ENCODE data around the gene RYR3.

RYR3 gene

DNA sequence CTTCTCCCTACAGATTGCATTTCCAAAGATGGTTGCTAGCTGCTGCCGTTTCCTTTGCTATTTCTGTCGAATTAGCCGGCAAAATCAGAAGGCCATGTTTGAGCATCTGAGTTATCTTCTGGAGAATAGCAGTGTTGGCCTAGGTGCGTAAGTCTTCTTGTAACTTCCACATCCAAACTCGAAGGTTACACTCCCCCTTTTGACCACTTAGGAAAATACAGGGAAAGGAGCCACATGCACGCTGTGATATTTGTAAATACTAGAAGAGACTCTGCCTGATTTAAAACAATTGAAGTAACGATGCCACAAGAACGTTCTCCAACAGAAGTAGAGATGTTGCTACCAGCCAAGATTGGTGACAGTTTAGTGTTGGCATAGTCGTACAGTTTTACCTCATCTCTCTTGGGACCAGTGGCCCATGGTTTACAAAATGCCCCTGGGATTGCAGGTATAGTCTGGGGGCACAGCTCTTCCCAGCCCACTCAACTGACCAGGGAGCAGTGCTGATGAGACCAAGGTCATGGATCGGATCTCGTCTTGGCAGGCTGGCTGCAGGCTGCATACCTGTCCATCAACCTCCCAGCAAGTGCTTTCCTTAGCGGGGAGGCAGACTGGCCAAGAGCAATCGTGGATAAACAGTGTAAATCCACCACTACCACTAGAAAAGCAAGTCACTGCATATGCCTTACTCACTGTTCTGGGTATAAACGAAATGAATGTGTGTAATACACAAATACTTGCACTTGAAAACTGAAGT is 389.1 kb downstream of the RYR3 start:
- H2BK12ac ChIP-seq (ENCODE audit: low read length in 2 of 2) = no peak overlapping the region
- H3K23ac ChIP-seq (ENCODE audit: low read length in 2 of 2) = no peak overlapping the region
- H2BK120ac ChIP-seq (ENCODE audit: low read depth, low read length) = no peak overlapping the region
- peaks cover 30 to 48% of the 10 kb centered on the region in 2 experiments for H3K27me3 ChIP-seq (ENCODE audit: control insufficient read depth in 1 of 2, insufficient read depth in 1 of 2, low read length in 2 of 2)
- H3K36me3 ChIP-seq (ENCODE audit: control insufficient read depth in 1 of 2, insufficient read depth in 2 of 2, low read depth in 1 of 2, low read length in 2 of 2) = peaks cover 0 to 19% of the 10 kb centered on the region in 2 experiments
- H2AK5ac ChIP-seq (ENCODE audit: low read length, severe bottlenecking) = no peak overlapping the region
- H3K18ac ChIP-seq (ENCODE audit: low read depth in 1 of 2, low read length in 2 of 2) = no peak overlapping the region
- no peak overlapping the region for H4K91ac ChIP-seq (ENCODE audit: low read length)
- H2BK15ac ChIP-seq (ENCODE audit: low read depth, poor library complexity, severe bottlenecking) = no peak overlapping the region
- no peak overlapping the region for H2BK5ac ChIP-seq (ENCODE audit: low read depth, low read length, poor library complexity, severe bottlenecking)
- WGBS = 57% methylated on average over 11 of the region's 14 CpGs
- DNase-seq = no peak
- H4K8ac ChIP-seq (ENCODE audit: low read length) = no peak overlapping the region
- H3K4me3 ChIP-seq (ENCODE audit: insufficient read depth in 1 of 2, low read depth in 1 of 2, low read length in 2 of 2) = no peak overlapping the region
- H3K9ac ChIP-seq (ENCODE audit: low read length) = no peak overlapping the region
- no peaks in the 10 kb centered on the region for H3K79me1 ChIP-seq (replicated peaks; ENCODE audit: low read length, poor library complexity, severe bottlenecking)
- H3K4me1 ChIP-seq (ENCODE audit: control insufficient read depth, insufficient read depth, low read depth, low read length) = peaks cover 1% of the 10 kb centered on the region
- H3K4me2 ChIP-seq (ENCODE audit: low read length, poor library complexity, severe bottlenecking) = no peak overlapping the region
- no peak overlapping the region for H3K27ac ChIP-seq (ENCODE audit: low read length, poor library complexity, severe bottlenecking)
- H3K4ac ChIP-seq (ENCODE audit: low read depth in 1 of 2, low read length in 2 of 2) = no peak overlapping the region
- H3K14ac ChIP-seq (ENCODE audit: low read length in 2 of 2) = no peak overlapping the region
- H2AFZ ChIP-seq (ENCODE audit: low read depth, low read length) = no peak overlapping the region
- H3K9me3 ChIP-seq (ENCODE audit: control insufficient read depth, low read length) = no peaks in the 10 kb centered on the region

DNA sequence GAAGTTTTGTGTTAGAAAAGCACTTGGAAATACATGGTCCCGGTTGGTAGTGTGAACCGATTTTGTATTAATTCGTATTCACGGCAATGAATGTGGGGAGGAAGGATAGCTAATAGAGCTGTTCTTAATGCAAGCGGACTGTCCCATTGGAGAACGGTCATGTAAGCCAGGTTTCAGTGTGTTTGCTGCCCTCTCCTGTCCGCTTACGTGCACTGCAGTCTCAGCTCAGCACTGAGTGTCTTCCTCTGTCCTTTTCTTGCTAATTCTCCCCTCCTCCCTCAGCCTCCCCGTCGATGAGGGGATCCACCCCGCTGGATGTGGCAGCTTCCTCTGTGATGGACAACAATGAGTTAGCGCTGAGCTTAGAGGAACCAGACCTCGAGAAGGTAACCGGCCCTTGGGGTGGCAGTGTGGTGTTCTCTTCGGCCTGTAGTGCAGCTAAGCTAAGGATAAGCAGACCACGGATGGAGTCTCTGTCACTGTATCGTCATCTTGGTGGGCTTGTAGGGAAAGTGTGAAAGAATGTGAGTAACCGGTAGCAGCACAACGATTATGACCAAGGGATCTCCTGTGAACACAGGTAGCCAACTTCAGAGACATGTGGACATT is 390.0 kb downstream of the RYR3 start:
- Histone ChIP-seq H2AK5ac (ENCODE audit: low read length, severe bottlenecking) (no peak overlapping the region), H3K9me3 (ENCODE audit: control insufficient read depth, low read length) (no peaks in the 10 kb centered on the region), H4K91ac (ENCODE audit: low read length) (no peak overlapping the region), H3K14ac (ENCODE audit: low read length in 2 of 2) (no peak overlapping the region), H3K36me3 (ENCODE audit: control insufficient read depth in 1 of 2, insufficient read depth in 2 of 2, low read depth in 1 of 2, low read length in 2 of 2) (peaks cover 0 to 19% of the 10 kb centered on the region in 2 experiments), H3K27ac (ENCODE audit: low read length, poor library complexity, severe bottlenecking) (no peak overlapping the region), H3K4me2 (ENCODE audit: low read length, poor library complexity, severe bottlenecking) (no peak overlapping the region), H3K79me1 (replicated peaks; ENCODE audit: low read length, poor library complexity, severe bottlenecking) (no peaks in the 10 kb centered on the region), H3K23ac (ENCODE audit: low read length in 2 of 2) (no peak overlapping the region), H2BK12ac (ENCODE audit: low read length in 2 of 2) (no peak overlapping the region), H2AFZ (ENCODE audit: low read depth, low read length) (no peak overlapping the region), H3K9ac (ENCODE audit: low read length) (no peak overlapping the region), H4K8ac (ENCODE audit: low read length) (no peak overlapping the region), H2BK5ac (ENCODE audit: low read depth, low read length, poor library complexity, severe bottlenecking) (no peak overlapping the region), H3K18ac (ENCODE audit: low read depth in 1 of 2, low read length in 2 of 2) (no peak overlapping the region), H3K4me1 (ENCODE audit: control insufficient read depth, insufficient read depth, low read depth, low read length) (peaks cover 1% of the 10 kb centered on the region), H2BK15ac (ENCODE audit: low read depth, poor library complexity, severe bottlenecking) (no peak overlapping the region), H2BK120ac (ENCODE audit: low read depth, low read length) (no peak overlapping the region), H3K27me3 (ENCODE audit: control insufficient read depth in 1 of 2, insufficient read depth in 1 of 2, low read length in 2 of 2) (peaks cover 22 to 45% of the 10 kb centered on the region in 2 experiments), H3K4me3 (ENCODE audit: insufficient read depth in 1 of 2, low read depth in 1 of 2, low read length in 2 of 2) (no peak overlapping the region), H3K4ac (ENCODE audit: low read depth in 1 of 2, low read length in 2 of 2) (no peak overlapping the region)
- WGBS = 15% methylated on average over 19 of the region's 19 CpGs
- peak; percentile 79 for DNase-seq

DNA sequence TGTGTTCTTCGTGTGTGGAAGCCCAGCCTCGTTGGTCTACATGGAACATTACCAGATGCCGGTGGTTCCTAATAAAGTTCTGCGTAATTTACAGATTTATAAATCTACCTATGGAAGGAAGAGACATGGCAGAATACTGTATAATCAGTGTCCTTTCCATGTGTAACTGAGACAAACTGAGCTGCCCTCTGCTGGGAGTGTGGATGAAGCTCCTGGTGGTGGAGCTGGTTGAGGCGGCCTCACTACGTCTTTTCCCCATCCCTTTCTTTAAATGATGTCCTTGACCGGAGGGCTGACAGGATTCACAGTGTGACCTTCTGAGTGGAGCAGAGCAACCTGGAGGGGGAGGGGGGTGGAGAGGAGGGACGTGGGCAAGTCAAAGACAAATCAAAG is 390.5 kb downstream of the RYR3 start:
- Histone ChIP-seq H2AFZ (ENCODE audit: low read depth, low read length) (no peak overlapping the region), H3K4me1 (ENCODE audit: control insufficient read depth, insufficient read depth, low read depth, low read length) (peaks cover 1% of the 10 kb centered on the region), H2BK120ac (ENCODE audit: low read depth, low read length) (no peak overlapping the region), H3K4ac (ENCODE audit: low read depth in 1 of 2, low read length in 2 of 2) (no peak overlapping the region), H3K9me3 (ENCODE audit: control insufficient read depth, low read length) (no peaks in the 10 kb centered on the region), H2BK5ac (ENCODE audit: low read depth, low read length, poor library complexity, severe bottlenecking) (no peak overlapping the region), H3K14ac (ENCODE audit: low read length in 2 of 2) (no peak overlapping the region), H4K8ac (ENCODE audit: low read length) (no peak overlapping the region), H3K79me1 (replicated peaks; ENCODE audit: low read length, poor library complexity, severe bottlenecking) (no peaks in the 10 kb centered on the region), H3K27ac (ENCODE audit: low read length, poor library complexity, severe bottlenecking) (no peak overlapping the region), H2AK5ac (ENCODE audit: low read length, severe bottlenecking) (no peak overlapping the region), H3K18ac (ENCODE audit: low read depth in 1 of 2, low read length in 2 of 2) (no peak overlapping the region), H3K27me3 (ENCODE audit: control insufficient read depth in 1 of 2, insufficient read depth in 1 of 2, low read length in 2 of 2) (peaks cover 16 to 41% of the 10 kb centered on the region in 2 experiments), H3K4me3 (ENCODE audit: insufficient read depth in 1 of 2, low read depth in 1 of 2, low read length in 2 of 2) (no peak overlapping the region), H3K36me3 (ENCODE audit: control insufficient read depth in 1 of 2, insufficient read depth in 2 of 2, low read depth in 1 of 2, low read length in 2 of 2) (peaks cover 0 to 16% of the 10 kb centered on the region in 2 experiments), H2BK15ac (ENCODE audit: low read depth, poor library complexity, severe bottlenecking) (no peak overlapping the region), H3K9ac (ENCODE audit: low read length) (no peak overlapping the region), H3K23ac (ENCODE audit: low read length in 2 of 2) (no peak overlapping the region), H3K4me2 (ENCODE audit: low read length, poor library complexity, severe bottlenecking) (no peak overlapping the region), H4K91ac (ENCODE audit: low read length) (no peak overlapping the region), H2BK12ac (ENCODE audit: low read length in 2 of 2) (no peak overlapping the region)
- no peak for DNase-seq
- WGBS = 81% methylated on average over 7 of the region's 8 CpGs

DNA sequence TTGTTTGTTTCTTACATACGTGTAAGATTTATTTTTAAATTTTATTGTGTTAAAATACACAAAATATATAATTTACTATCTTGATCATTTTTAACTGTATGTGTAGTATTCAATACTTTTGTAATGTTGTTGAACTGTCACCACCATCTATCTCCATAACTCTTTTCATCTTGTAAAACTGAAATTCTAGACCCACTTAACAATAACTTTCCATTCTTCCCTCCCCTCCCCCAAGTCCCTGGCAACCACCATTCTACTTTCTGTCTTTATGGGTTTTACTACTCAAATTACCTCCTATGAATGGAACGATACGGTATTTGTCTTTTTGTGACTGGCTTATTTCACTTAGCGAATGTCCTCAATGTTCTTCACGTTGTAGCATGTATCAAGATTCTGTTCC is 395.4 kb downstream of the RYR3 start:
- H3K27me3 ChIP-seq (ENCODE audit: control insufficient read depth in 1 of 2, insufficient read depth in 1 of 2, low read length in 2 of 2) = no peaks in the 10 kb centered on the region
- no peak overlapping the region for H2BK12ac ChIP-seq (ENCODE audit: low read length in 2 of 2)
- peaks cover 16% of the 10 kb centered on the region for H3K9me3 ChIP-seq (ENCODE audit: control insufficient read depth, low read length)
- H2BK15ac ChIP-seq (ENCODE audit: low read depth, poor library complexity, severe bottlenecking) = no peak overlapping the region
- WGBS = 94% methylated on average over 4 of the region's 5 CpGs
- H4K91ac ChIP-seq (ENCODE audit: low read length) = no peak overlapping the region
- H3K23ac ChIP-seq (ENCODE audit: low read length in 2 of 2) = no peak overlapping the region
- no peak overlapping the region for H2BK5ac ChIP-seq (ENCODE audit: low read depth, low read length, poor library complexity, severe bottlenecking)
- H3K18ac ChIP-seq (ENCODE audit: low read depth in 1 of 2, low read length in 2 of 2) = no peak overlapping the region
- H3K36me3 ChIP-seq (ENCODE audit: control insufficient read depth in 1 of 2, insufficient read depth in 2 of 2, low read depth in 1 of 2, low read length in 2 of 2) = peaks cover 0 to 13% of the 10 kb centered on the region in 2 experiments
- H3K4ac ChIP-seq (ENCODE audit: low read depth in 1 of 2, low read length in 2 of 2) = no peak overlapping the region
- no peak overlapping the region for H2AFZ ChIP-seq (ENCODE audit: low read depth, low read length)
- H2AK5ac ChIP-seq (ENCODE audit: low read length, severe bottlenecking) = no peak overlapping the region
- no peak overlapping the region for H3K9ac ChIP-seq (ENCODE audit: low read length)
- H3K14ac ChIP-seq (ENCODE audit: low read length in 2 of 2) = no peak overlapping the region
- no peak overlapping the region for H4K8ac ChIP-seq (ENCODE audit: low read length)
- H3K27ac ChIP-seq (ENCODE audit: low read length, poor library complexity, severe bottlenecking) = no peak overlapping the region
- no peak overlapping the region for H2BK120ac ChIP-seq (ENCODE audit: low read depth, low read length)
- H3K4me1 ChIP-seq (ENCODE audit: control insufficient read depth, insufficient read depth, low read depth, low read length) = no peaks in the 10 kb centered on the region
- H3K4me2 ChIP-seq (ENCODE audit: low read length, poor library complexity, severe bottlenecking) = no peak overlapping the region
- no peaks in the 10 kb centered on the region for H3K79me1 ChIP-seq (replicated peaks; ENCODE audit: low read length, poor library complexity, severe bottlenecking)
- H3K4me3 ChIP-seq (ENCODE audit: insufficient read depth in 1 of 2, low read depth in 1 of 2, low read length in 2 of 2) = no peak overlapping the region
- no peak for DNase-seq

Measured in mesenchymal stem cell (in vitro differentiated cells and primary cell).